Lower lobe of right lung (tissue), 2 donors: ENCODE results near the gene PIGU. TPM values are rescaled to one million over a fixed set of nuclear protein-coding genes. Genes with fewer than 3 reads are reported as not detected.

Experiments used
- ATAC-seq, 2 donors: fragments of 200-7000 bp; cut with Tn5 transposase; one replicate each; pipeline ENCODE4 v1.9.1; 2020 to 2022; ENCODE audit warnings: mild to moderate bottlenecking in 2 of 2, moderate library complexity in 2 of 2
- DNase-seq: peaks from one replicate; pipeline ENCODE4 v3.0.0-alpha.2; 2020
- H3K27ac ChIP-seq: fragments of 200-600 bp; one replicate; pipeline ENCODE4 v1.8.0; 2022
- H3K27me3 ChIP-seq: fragments of 200-600 bp; one replicate; pipeline ENCODE4 v1.8.0; 2022; ENCODE audit warnings: low read depth
- H3K36me3 ChIP-seq: fragments of 200-600 bp; one replicate; pipeline ENCODE4 v1.8.0; 2022; ENCODE audit warnings: mild to moderate bottlenecking
- H3K4me1 ChIP-seq: fragments of 200-600 bp; one replicate; pipeline ENCODE4 v1.8.0; 2022
- H3K4me3 ChIP-seq: fragments of 200-600 bp; one replicate; pipeline ENCODE4 v1.8.0; 2022; ENCODE audit warnings: mild to moderate bottlenecking
- H3K9me3 ChIP-seq: fragments of 200-600 bp; one replicate; pipeline ENCODE4 v1.8.0; 2022
- CTCF ChIP-seq: fragments of 200-600 bp; IDR thresholded peaks from one replicate; pipeline ENCODE4 v1.8.0; 2022; ENCODE audit warnings: antibody characterized with exemption, mild to moderate bottlenecking
- intact Hi-C: fragments of 100-400 bp; cut with DNase I; formaldehyde crosslinking; loops from one replicate; pipeline ENCODE4 v1.11.0; 2022
- total RNA-seq: library from RNA; stranded (reverse); fragmentation: NEBNext Ultra II Directional; extraction: Animal tissue kit (Norgen Biotek cat#: 25700); gene quantifications from one replicate; pipeline ENCODE4 v1.2.1, GENCODE V29; 2021
- donor health status: DM: no; HTN: yes; CAD: no; lungs with severe emphysema.

The PIGU gene
- total RNA-seq, 1 donor from 2014 or later, result 13.8 TPM

- ATAC-seq, result no peak
- Histone ChIP-seq H3K36me3 (peaks cover 47% of the 10 kb centered on the region), H3K27ac (no peak overlapping the region), H3K9me3 (no peaks in the 10 kb centered on the region), H3K4me1 (no peaks in the 10 kb centered on the region), H3K27me3 (no peaks in the 10 kb centered on the region), H3K4me3 (no peak overlapping the region)
- no peak for DNase-seq
- no peak for TF ChIP-seq CTCF
- intact Hi-C loops, result no loop called here
Observed at GRCh38 chr20:34636648-34637047, 40.2 kb downstream of the PIGU start.

GRCh38 chr20:34634392-34634791 lies 42.5 kb downstream of the PIGU start:
- Histone ChIP-seq H3K4me3 (no peak overlapping the region), H3K27ac (no peak overlapping the region), H3K9me3 (no peaks in the 10 kb centered on the region), H3K36me3 (peaks cover 55% of the 10 kb centered on the region), H3K27me3 (no peaks in the 10 kb centered on the region), H3K4me1 (no peaks in the 10 kb centered on the region)
- no peak for TF ChIP-seq CTCF
- DNase-seq (no peak), ATAC-seq (no peak)
- intact Hi-C loops, result no loop called here

GRCh38 chr20:34632870-34633452 lies 43.9 kb downstream of the PIGU start:
- H3K27me3 ChIP-seq, result no peaks in the 10 kb centered on the region
- peaks cover 54% of the 10 kb centered on the region for H3K36me3 ChIP-seq
- H3K4me1 ChIP-seq, result no peaks in the 10 kb centered on the region
- intact Hi-C loops, result no loop called here
- no peak overlapping the region for H3K4me3 ChIP-seq
- ATAC-seq (no peak), DNase-seq (no peak)
- no peaks in the 10 kb centered on the region for H3K9me3 ChIP-seq
- TF ChIP-seq CTCF, result no peak
- H3K27ac ChIP-seq, result no peak overlapping the region

GRCh38 chr20:34629904-34630303 lies 47.0 kb downstream of the PIGU start:
- ATAC-seq, result no peak

GRCh38 chr20:34629342-34629741 lies 47.5 kb downstream of the PIGU start:
- no peaks in the 10 kb centered on the region for H3K4me1 ChIP-seq
- TF ChIP-seq CTCF, result no peak
- no peak overlapping the region for H3K27ac ChIP-seq
- no peaks in the 10 kb centered on the region for H3K9me3 ChIP-seq
- intact Hi-C loops, result no loop called here
- no peak for ATAC-seq
- H3K36me3 ChIP-seq, result peaks cover 28% of the 10 kb centered on the region
- no peaks in the 10 kb centered on the region for H3K27me3 ChIP-seq
- no peak for DNase-seq
- H3K4me3 ChIP-seq, result no peak overlapping the region

More at GRCh38 chr20:34629904-34630303, 47.0 kb downstream of the PIGU start:
- no peaks in the 10 kb centered on the region for H3K27me3 ChIP-seq
- no peak for TF ChIP-seq CTCF
- no peaks in the 10 kb centered on the region for H3K9me3 ChIP-seq
- H3K4me1 ChIP-seq, result no peaks in the 10 kb centered on the region
- no peak overlapping the region for H3K27ac ChIP-seq
- peaks cover 31% of the 10 kb centered on the region for H3K36me3 ChIP-seq
- H3K4me3 ChIP-seq, result no peak overlapping the region
- no peak for DNase-seq
- intact Hi-C loops, result no loop called here

GRCh38 chr20:34628026-34628425 lies 48.9 kb downstream of the PIGU start:
- Histone ChIP-seq H3K27ac (no peak overlapping the region), H3K36me3 (peaks cover 15% of the 10 kb centered on the region), H3K4me3 (no peak overlapping the region), H3K27me3 (no peaks in the 10 kb centered on the region), H3K4me1 (no peaks in the 10 kb centered on the region), H3K9me3 (no peaks in the 10 kb centered on the region)
- ATAC-seq (no peak), DNase-seq (no peak)
- intact Hi-C loops, result no loop called here
- TF ChIP-seq CTCF, result no peak
